Heart left ventricle (tissue), 16 donors: ENCODE data around the gene CHAT. TPM values are rescaled to one million over a fixed set of nuclear protein-coding genes. Genes with fewer than 3 reads are reported as not detected.

Source experiments
- ATAC-seq, 4 donors: fragments of 200-7000 bp; cut with Tn5 transposase; one replicate each; pipeline ENCODE4 v1.9.1; 2020 to 2022; ENCODE audit warnings: moderate library complexity in 4 of 4, mild to moderate bottlenecking in 3 of 4, moderate number of reproducible peaks in 1 of 4
- DNase-seq, 5 donors: peaks; one replicate each; pipeline ENCODE4 v3.0.0-alpha.2; 2020
- H3K27ac ChIP-seq, 12 donors: fragments of 200-600 bp; sonication (generic) in 4 of 12; one replicate each; pipeline versions ENCODE4 v1.5.0 to v1.8.0; 2016 to 2022; ENCODE audit warnings: mild to moderate bottlenecking in 2 of 12
- H3K27me3 ChIP-seq, 9 donors: fragments of 200-600 bp; sonication (generic) in 2 of 9; one replicate each; pipeline versions ENCODE4 v1.5.1 to v1.8.0; 2016 to 2022; ENCODE audit warnings: mild to moderate bottlenecking in 3 of 9
- H3K36me3 ChIP-seq, 9 donors: fragments of 200-600 bp; sonication (generic) in 2 of 9; one replicate each; pipeline versions ENCODE4 v1.5.0 to v1.8.0; 2018 to 2022; ENCODE audit warnings: mild to moderate bottlenecking in 2 of 9
- H3K4me1 ChIP-seq, 12 donors: fragments of 200-600 bp; sonication (generic) in 4 of 12; one replicate each; pipeline versions ENCODE4 v1.5.0 to v1.8.0; 2016 to 2022; ENCODE audit warnings: mild to moderate bottlenecking in 3 of 12
- H3K4me3 ChIP-seq, 12 donors: fragments of 200-600 bp; sonication (generic) in 4 of 12; one replicate each; pipeline versions ENCODE4 v1.5.0 to v1.8.0; 2017 to 2022; ENCODE audit warnings: mild to moderate bottlenecking in 9 of 12, moderate library complexity in 4 of 12
- H3K9me3 ChIP-seq, 12 donors: fragments of 200-600 bp; sonication (generic) in 4 of 12; one replicate each; pipeline versions ENCODE4 v1.5.0 to v1.8.0; 2016 to 2022; ENCODE audit warnings: mild to moderate bottlenecking in 1 of 12
- CTCF ChIP-seq, 12 donors: fragments of 200-600 bp; sonication (generic) in 4 of 12; IDR thresholded peaks; one replicate each; pipeline versions ENCODE4 v1.5.0 to v1.8.0; 2018 to 2022; ENCODE audit warnings: antibody characterized with exemption in 12 of 12, mild to moderate bottlenecking in 5 of 12
- POLR2A ChIP-seq, 2 donors: fragments of 450-650 bp; IDR thresholded peaks; one replicate each; pipeline ENCODE4 v1.6.1; 2017; ENCODE audit warnings: antibody characterized with exemption in 2 of 2, mild to moderate bottlenecking in 2 of 2, moderate library complexity in 2 of 2
- WGBS, 4 donors: extraction: QIAGEN DNeasy Blood & Tissue Kit in 2 of 4; methylation state at CpG; one replicate each; pipeline versions ENCODE4 v1.1.5 to v1.1.7; 2013 to 2018; 5-methylcytosine and 5-hydroxymethylcytosine counted together
- intact Hi-C, 10 donors: fragments of 100-400 bp; cut with DNase I; formaldehyde crosslinking; loops; one replicate each; pipeline versions ENCODE4 v1.11.1 to v1.14.2; 2022
- polyA plus RNA-seq, 2 donors: library from polyadenylated mRNA; stranded (reverse); fragments of 200-250 nt; gene quantifications; one replicate each; pipeline ENCODE4 v1.2.3, GENCODE V29; 2013
- total RNA-seq, 9 donors: library from RNA; depleted of rRNA in 2 of 9; stranded (reverse); fragments of >200 nt in 2 of 9; fragmentation: NEBNext Ultra II Directional in 3 of 9; extraction: Animal tissue kit (Norgen Biotek cat#: 25700) in 3 of 9; gene quantifications; one replicate each; pipeline versions ENCODE4 v1.1.0 to v1.2.4, GENCODE V29; 2016 to 2023
- donor health status: ischemic (EF 13 %, LVEDD 7.1; RV severe dilation, severe dysfunction).
- donor health status: healthy with polysubstance abuse.
- donor health status: DM: no; HTN: yes; CAD: no.
- donor health status: DM: no; HTN: no; CAD: no.
- donor health status: ischemic (EF 25% LVEDD 6.9; RV normal size, moderate dysfunction).
- donor health status: ischemic (EF 25% LVEDD 5.7; RV mildly dilated, moderate dysfunction).
- donor health status: healthy.
- donor health status: DM: yes; HTN: yes; CAD: no.
- donor health status: ischemic (EF 35%, LVEDD 5.7; RV mildly dilated, moderate dysfunction).
- donor health status: nonischemic (EF 11% LVEDD 7.7; RV severe dilation, severe dysfunction).
- donor health status: DM: yes; HTN: yes; CAD: no.
- donor health status: PGD.
- donor health status: ischemic (EF 29% LVEDD 5.4; RV normal size, mild dysfunction).
- donor health status: nonischemic (EF 23%, LVEDD 6.1; RV moderate dilation, normal function).

CHAT gene
- total and polyA plus RNA-seq, 11 donors = not detected

DNA sequence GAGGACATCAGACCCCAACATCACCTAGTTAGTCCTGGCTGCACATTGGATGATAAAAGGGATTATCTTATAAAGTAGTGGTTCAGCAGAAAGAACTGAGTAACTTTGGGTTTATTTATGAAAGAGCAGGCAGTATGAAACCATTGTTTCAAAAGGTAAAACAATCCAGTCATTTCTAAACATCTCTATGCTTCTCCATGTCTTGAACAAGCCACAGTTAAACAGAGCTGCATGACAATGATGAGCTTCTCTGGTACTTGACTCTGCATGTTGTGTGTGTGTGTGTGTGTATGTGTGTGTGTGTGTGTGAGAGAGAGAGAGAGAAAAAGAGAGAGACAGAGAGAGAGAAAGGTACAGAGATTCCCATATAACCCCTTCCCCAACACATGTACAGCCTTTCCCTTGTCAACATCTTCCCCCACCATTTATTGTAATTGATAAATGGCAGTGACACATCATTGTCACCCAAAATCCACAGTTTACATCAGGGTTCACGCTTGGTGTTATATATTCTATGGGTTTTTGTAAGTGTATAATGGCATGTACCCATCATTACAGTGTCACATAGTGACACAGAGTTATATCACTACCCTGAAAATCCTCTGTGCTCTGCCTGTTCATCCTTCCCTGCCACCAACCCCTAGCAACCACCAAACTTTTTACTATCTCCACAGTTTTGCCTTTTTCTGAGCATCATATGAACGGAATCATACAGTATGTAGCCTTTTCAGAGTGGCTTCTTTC, 36.5 kb upstream of the CHAT start:
- H3K9me3 ChIP-seq = no peaks in the 10 kb centered on the region
- no peaks in the 10 kb centered on the region for H3K4me1 ChIP-seq
- ATAC-seq (no peak), DNase-seq (no peak)
- H3K4me3 ChIP-seq = no peak overlapping the region
- TF ChIP-seq CTCF (IDR thresholded peaks at IDR 0.05) = no peak
- no peak for TF ChIP-seq POLR2A (IDR thresholded peaks at IDR 0.05)
- 63 to 75% (median 67%) methylated on average over 2 of the region's 2 CpGs for WGBS, 4 donors
- H3K27ac ChIP-seq = no peak overlapping the region
- intact Hi-C loops = no loop called here
- no peaks in the 10 kb centered on the region for H3K36me3 ChIP-seq
- peaks cover 0 to 4% (median 0%) of the 10 kb centered on the region in 9 donors for H3K27me3 ChIP-seq

DNA sequence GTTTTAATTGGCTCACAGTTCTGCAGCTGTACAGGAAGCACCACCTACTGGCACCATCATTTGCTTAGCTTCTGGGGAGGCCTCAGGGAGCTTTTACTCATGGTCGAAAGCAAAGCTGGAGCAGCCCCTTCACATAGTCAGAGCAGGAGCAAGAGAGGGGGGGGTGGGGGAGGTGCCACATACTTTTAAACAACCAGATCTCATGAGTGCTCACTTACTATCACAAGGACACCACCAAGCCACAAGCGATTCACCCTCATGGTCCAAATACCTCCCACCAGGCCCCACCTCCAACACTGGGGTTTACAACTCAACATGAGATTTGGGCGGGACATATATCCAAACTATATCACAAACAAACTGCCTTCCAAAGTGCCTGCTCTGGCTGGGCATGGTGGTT, 35.4 kb upstream of the CHAT start:
- intact Hi-C loops = no loop called here
- TF ChIP-seq CTCF (IDR thresholded peaks at IDR 0.05) (no peak), POLR2A (IDR thresholded peaks at IDR 0.05) (no peak)

GRCh38 chr10:49579621-49580020, 34.2 kb upstream of the CHAT start:
- Histone ChIP-seq H3K36me3 (no peaks in the 10 kb centered on the region), H3K9me3 (no peaks in the 10 kb centered on the region), H3K27ac (no peak overlapping the region), H3K4me3 (no peak overlapping the region), H3K4me1 (no peaks in the 10 kb centered on the region), H3K27me3 (peaks cover 0 to 4% (median 0%) of the 10 kb centered on the region in 9 donors)
- DNase-seq (no peak), ATAC-seq (no peak)
- intact Hi-C loops = no loop called here
- TF ChIP-seq CTCF (IDR thresholded peaks at IDR 0.05) (no peak), POLR2A (IDR thresholded peaks at IDR 0.05) (no peak)
- WGBS, 4 donors = 43 to 63% (median 56%) methylated on average over 2 of the region's 2 CpGs

More for the DNA sequence above, 35.4 kb upstream of the CHAT start:
- Histone ChIP-seq H3K4me3 (no peak overlapping the region), H3K27ac (no peak overlapping the region), H3K9me3 (no peaks in the 10 kb centered on the region), H3K27me3 (peaks cover 0 to 4% (median 0%) of the 10 kb centered on the region in 9 donors), H3K36me3 (no peaks in the 10 kb centered on the region), H3K4me1 (no peaks in the 10 kb centered on the region)
- 88 to 95% (median 90%) methylated on average over 2 to 3 of the region's 3 CpGs for WGBS, 4 donors
- ATAC-seq (no peak), DNase-seq (no peak)

- Histone ChIP-seq H3K9me3 (no peaks in the 10 kb centered on the region), H3K27ac (no peak overlapping the region), H3K27me3 (peaks cover 0 to 4% (median 0%) of the 10 kb centered on the region in 9 donors), H3K4me1 (no peaks in the 10 kb centered on the region), H3K36me3 (no peaks in the 10 kb centered on the region), H3K4me3 (no peak overlapping the region)
- DNase-seq (no peak), ATAC-seq (no peak)
- intact Hi-C loops = no loop called here
- no peak for TF ChIP-seq POLR2A (IDR thresholded peaks at IDR 0.05)
- no peak for TF ChIP-seq CTCF (IDR thresholded peaks at IDR 0.05)
Observed at GRCh38 chr10:49585387-49585786, 28.4 kb upstream of the CHAT start.
